Prostate gland (tissue), 2 donors: Measurements from ENCODE around the gene BUB3. TPM values are rescaled to one million over a fixed set of nuclear protein-coding genes. Genes with fewer than 3 reads are reported as not detected.
"Not testable (repeated sequence)": the region's sequence is repeated elsewhere in the genome, so short reads cannot be mapped to it uniquely, and the experiment has no call there.

Experiments used
- DNase-seq: peaks from one replicate; pipeline ENCODE4 v3.0.0-alpha.2; 2019; ENCODE audit warnings: low spot score
- H3K27ac ChIP-seq, 2 donors: fragments of 200-600 bp; sonication (generic); 2 replicates each; pipeline ENCODE4 v1.5.1; 2017 to 2019
- H3K27me3 ChIP-seq: fragments of 200-600 bp; sonication (generic); replicated peaks from 2 replicates; pipeline ENCODE4 v1.5.1; 2019; ENCODE audit not compliant: insufficient read depth
- H3K36me3 ChIP-seq, 2 donors: fragments of 200-600 bp; sonication (generic); 1 replicate in 1 of 2; 2 replicates in 1 of 2; pipeline versions ENCODE4 v1.5.1 to v1.8.1; 2017 to 2019
- H3K4me1 ChIP-seq: fragments of 200-600 bp; sonication (generic); replicated peaks from 2 replicates; pipeline ENCODE4 v1.5.1; 2019
- H3K4me3 ChIP-seq, 2 donors: fragments of 200-600 bp; sonication (generic); 2 replicates each; pipeline ENCODE4 v1.5.1; 2017 to 2019
- H3K9me3 ChIP-seq: fragments of 200-600 bp; sonication (generic); 2 replicates; pipeline ENCODE4 v1.5.1; 2017
- POLR2A ChIP-seq: fragments of 450-650 bp; IDR thresholded peaks from one replicate; pipeline ENCODE4 v1.6.1; 2016; ENCODE audit warnings: antibody characterized with exemption, mild to moderate bottlenecking
- POLR2AphosphoS5 ChIP-seq: sonication (generic); formaldehyde crosslinking; IDR thresholded peaks from one replicate; pipeline ENCODE4 v1.6.1; 2017; ENCODE audit warnings: antibody characterized with exemption
- WGBS: methylation state at CpG from one replicate; pipeline ENCODE4 v1.1.5; 2018; 5-methylcytosine and 5-hydroxymethylcytosine counted together
- intact Hi-C: fragments of 100-400 bp; cut with DNase I; formaldehyde crosslinking; loops from one replicate; pipeline ENCODE4 v1.14.2; 2022
- total RNA-seq, 2 donors: library from RNA; depleted of rRNA; stranded (reverse); fragments of >200 nt; gene quantifications; one replicate each; pipeline ENCODE4 v1.1.0, GENCODE V29; 2016
- TF ChIP-seq, protein P1 (sequence below), 4 experiments: fragments of 200-600 bp in 2 of 4; fragments of 450-650 bp in 2 of 4; sonication (generic) in 2 of 4; IDR thresholded peaks; 1 replicate in 3 of 4; 2 replicates in 1 of 4; pipeline ENCODE4 v1.5.1; 2016 to 2019; ENCODE audit warnings: antibody characterized with exemption in 4 of 4, mild to moderate bottlenecking in 2 of 4, moderate library complexity in 2 of 4

BUB3 gene
- total RNA-seq, 2 donors from 2014 or later, result 69.3 to 87.7 TPM

DNA sequence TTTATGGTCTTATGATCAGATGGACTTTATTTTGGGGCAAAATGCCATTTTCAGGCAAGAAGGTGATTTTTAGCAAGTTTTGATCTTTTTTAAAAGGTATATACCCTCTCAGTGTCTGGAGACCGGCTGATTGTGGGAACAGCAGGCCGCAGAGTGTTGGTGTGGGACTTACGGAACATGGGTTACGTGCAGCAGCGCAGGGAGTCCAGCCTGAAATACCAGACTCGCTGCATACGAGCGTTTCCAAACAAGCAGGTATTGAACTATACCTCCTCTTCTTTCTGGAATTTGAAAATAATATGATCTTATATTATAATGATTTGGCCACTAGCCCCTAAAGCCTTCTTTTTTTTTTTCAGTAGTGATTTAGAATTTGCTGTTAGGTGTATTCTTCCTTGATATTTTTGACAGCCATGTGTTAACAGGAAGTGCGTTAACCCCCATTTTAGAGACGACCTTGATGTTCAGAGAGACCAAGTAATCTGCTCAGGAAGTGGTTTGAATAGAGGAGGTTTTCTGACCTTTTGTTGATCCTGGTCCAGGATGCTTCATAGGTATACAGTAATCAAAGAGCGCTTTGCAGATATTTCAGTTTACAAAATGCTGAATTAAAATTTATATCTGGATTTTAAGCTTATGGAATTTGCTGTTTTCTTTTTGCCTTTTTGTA is 6.2 kb downstream of the BUB3 start:
- peaks cover 4 to 7% of the 10 kb centered on the region in 2 donors for H3K36me3 ChIP-seq
- TF ChIP-seq POLR2AphosphoS5 (peak; percentile 10), POLR2A (no peak)

GRCh38 chr10:123164319-123164718 is 10.1 kb downstream of the BUB3 start:
- 96% methylated on average over 2 of the region's 2 CpGs for WGBS
- Histone ChIP-seq H3K36me3 (peaks cover 4 to 7% of the 10 kb centered on the region in 2 donors), H3K27ac (no peak overlapping the region), H3K9me3 (no peaks in the 10 kb centered on the region), H3K27me3 (no peaks in the 10 kb centered on the region), H3K4me1 (no peaks in the 10 kb centered on the region), H3K4me3 (no peak overlapping the region)
- no peak for DNase-seq
- intact Hi-C loops, result no loop called here
- TF ChIP-seq, protein P1, sequence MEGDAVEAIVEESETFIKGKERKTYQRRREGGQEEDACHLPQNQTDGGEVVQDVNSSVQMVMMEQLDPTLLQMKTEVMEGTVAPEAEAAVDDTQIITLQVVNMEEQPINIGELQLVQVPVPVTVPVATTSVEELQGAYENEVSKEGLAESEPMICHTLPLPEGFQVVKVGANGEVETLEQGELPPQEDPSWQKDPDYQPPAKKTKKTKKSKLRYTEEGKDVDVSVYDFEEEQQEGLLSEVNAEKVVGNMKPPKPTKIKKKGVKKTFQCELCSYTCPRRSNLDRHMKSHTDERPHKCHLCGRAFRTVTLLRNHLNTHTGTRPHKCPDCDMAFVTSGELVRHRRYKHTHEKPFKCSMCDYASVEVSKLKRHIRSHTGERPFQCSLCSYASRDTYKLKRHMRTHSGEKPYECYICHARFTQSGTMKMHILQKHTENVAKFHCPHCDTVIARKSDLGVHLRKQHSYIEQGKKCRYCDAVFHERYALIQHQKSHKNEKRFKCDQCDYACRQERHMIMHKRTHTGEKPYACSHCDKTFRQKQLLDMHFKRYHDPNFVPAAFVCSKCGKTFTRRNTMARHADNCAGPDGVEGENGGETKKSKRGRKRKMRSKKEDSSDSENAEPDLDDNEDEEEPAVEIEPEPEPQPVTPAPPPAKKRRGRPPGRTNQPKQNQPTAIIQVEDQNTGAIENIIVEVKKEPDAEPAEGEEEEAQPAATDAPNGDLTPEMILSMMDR (IDR thresholded peaks at IDR 0.05), result no peak
- TF ChIP-seq POLR2A, result no peak
- TF ChIP-seq POLR2AphosphoS5, result no peak

More for the DNA sequence above, 6.2 kb downstream of the BUB3 start:
- no peaks in the 10 kb centered on the region for H3K4me1 ChIP-seq
- no peak overlapping the region for H3K27ac ChIP-seq
- H3K27me3 ChIP-seq, result no peaks in the 10 kb centered on the region
- DNase-seq, result no peak
- H3K9me3 ChIP-seq, result no peaks in the 10 kb centered on the region
- no peak overlapping the region for H3K4me3 ChIP-seq
- intact Hi-C loops, result no loop called here
- WGBS, result 90% methylated on average over 11 of the region's 11 CpGs

DNA sequence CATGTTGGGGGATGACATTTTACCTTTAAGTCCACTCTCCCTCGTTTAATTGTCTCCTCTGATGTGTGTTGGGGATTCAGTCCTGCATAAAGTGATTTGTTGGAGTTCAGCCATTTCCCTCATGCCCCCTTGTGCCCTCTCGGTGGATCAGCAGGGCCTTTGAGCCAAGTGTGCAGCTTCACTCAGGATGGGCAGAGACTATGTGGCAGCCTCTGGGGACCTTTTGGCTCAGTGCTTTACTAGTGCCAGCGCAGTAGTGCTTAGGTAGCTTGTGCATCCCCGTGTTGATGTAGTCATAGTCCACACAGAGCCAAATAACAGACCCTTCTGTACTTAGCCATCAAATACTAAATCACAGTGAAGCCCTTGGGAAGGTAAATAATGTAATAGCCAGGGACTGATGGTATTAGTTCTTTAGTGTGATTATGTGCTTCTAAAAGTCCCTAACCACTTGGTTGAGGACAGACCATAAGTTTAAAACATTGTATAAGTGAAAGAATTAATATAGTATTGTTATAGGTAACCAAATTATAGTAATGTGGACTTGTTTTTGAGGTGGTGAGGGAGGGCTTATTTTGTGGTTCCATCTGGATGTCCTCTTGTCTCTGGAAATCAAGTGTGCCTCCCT is 11.4 kb downstream of the BUB3 start:
- Histone ChIP-seq H3K36me3 (peaks cover 4 to 7% of the 10 kb centered on the region in 2 donors), H3K27me3 (no peaks in the 10 kb centered on the region), H3K27ac (no peak overlapping the region), H3K4me3 (no peak overlapping the region), H3K4me1 (no peaks in the 10 kb centered on the region), H3K9me3 (no peaks in the 10 kb centered on the region)
- intact Hi-C loops, result no loop called here
- TF ChIP-seq, protein P1 (IDR thresholded peaks at IDR 0.05), result no peak
- TF ChIP-seq POLR2AphosphoS5 (no peak), POLR2A (no peak)
- DNase-seq, result no peak
- WGBS, result 66% methylated on average over 4 of the region's 4 CpGs

DNA sequence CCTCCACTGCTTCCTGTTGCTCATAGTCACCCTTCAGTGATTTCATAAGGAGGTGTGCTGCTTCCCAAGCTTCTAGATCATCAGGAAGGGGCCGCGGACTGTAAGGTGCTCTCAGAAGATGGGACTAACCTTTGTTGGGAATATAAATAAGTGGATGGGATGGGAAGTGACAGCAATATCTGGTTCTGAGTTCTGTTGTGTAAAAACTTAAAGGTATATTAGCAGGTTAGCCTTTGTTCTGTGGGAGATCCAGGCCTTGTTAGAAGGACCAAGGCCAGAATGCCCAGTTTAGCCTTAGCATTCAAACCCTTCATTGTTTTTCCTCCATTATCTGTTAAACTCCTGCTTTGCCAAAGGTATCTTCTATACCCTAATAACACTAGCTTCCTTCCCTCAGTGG is 12.4 kb downstream of the BUB3 start:
- Histone ChIP-seq H3K36me3 (peaks cover 4 to 7% of the 10 kb centered on the region in 2 donors), H3K9me3 (no peaks in the 10 kb centered on the region), H3K27me3 (no peaks in the 10 kb centered on the region), H3K4me3 (no peak overlapping the region), H3K4me1 (no peaks in the 10 kb centered on the region), H3K27ac (no peak overlapping the region)
- intact Hi-C loops, result no loop called here
- WGBS, result 96% methylated on average over 2 of the region's 2 CpGs
- no peak for DNase-seq
- TF ChIP-seq, protein P1 (IDR thresholded peaks at IDR 0.05), result no peak
- TF ChIP-seq POLR2A (no peak), POLR2AphosphoS5 (no peak)

- no peaks in the 10 kb centered on the region for H3K4me1 ChIP-seq
- intact Hi-C loops, result no loop called here
- no peaks in the 10 kb centered on the region for H3K36me3 ChIP-seq
- no peaks in the 10 kb centered on the region for H3K9me3 ChIP-seq
- DNase-seq, result no peak
- TF ChIP-seq, protein P1 (IDR thresholded peaks at IDR 0.05), result no peak
- TF ChIP-seq POLR2A (no peak), POLR2AphosphoS5 (no peak)
- H3K27ac ChIP-seq, result no peak overlapping the region
- H3K27me3 ChIP-seq, result no peaks in the 10 kb centered on the region
- 98% methylated on average over 4 of the region's 4 CpGs for WGBS
- H3K4me3 ChIP-seq, result no peak overlapping the region
These were observed 16.8 kb downstream of the BUB3 start for GRCh38 chr10:123170961-123171360.

- H3K27ac ChIP-seq, DNase-seq, H3K9me3 ChIP-seq, H3K4me3 ChIP-seq, H3K27me3 ChIP-seq, H3K36me3 ChIP-seq, H3K4me1 ChIP-seq, intact Hi-C loops: not testable (repeated sequence)
- 96% methylated on average over 10 of the region's 10 CpGs for WGBS
These were observed 17.4 kb downstream of the BUB3 start for GRCh38 chr10:123171616-123172015.
